Suprapubic skin (tissue), 4 donors: ENCODE results near the gene KDM2A.

Experiments used
- CTCF ChIP-seq, 2 donors: fragments of 200-600 bp in 1 of 2; fragments of 450-650 bp in 1 of 2; sonication (generic) in 1 of 2; IDR thresholded peaks; one replicate each; pipeline ENCODE4 v1.5.1; 2016 to 2019; ENCODE audit warnings: antibody characterized with exemption in 2 of 2, mild to moderate bottlenecking in 1 of 2, moderate library complexity in 1 of 2
- POLR2A ChIP-seq, 2 donors: fragments of 450-650 bp; IDR thresholded peaks; one replicate each; pipeline ENCODE4 v1.6.1; 2017; ENCODE audit warnings: antibody characterized with exemption in 2 of 2, mild to moderate bottlenecking in 2 of 2, moderate library complexity in 2 of 2
- POLR2AphosphoS5 ChIP-seq, 3 donors: sonication (generic); formaldehyde crosslinking; IDR thresholded peaks; one replicate each; pipeline ENCODE4 v1.6.1; 2017; ENCODE audit warnings: antibody characterized with exemption in 3 of 3

- no peak for TF ChIP-seq POLR2AphosphoS5 (IDR thresholded peaks at IDR 0.05)
- no peak for TF ChIP-seq CTCF (IDR thresholded peaks at IDR 0.05)
- no peak for TF ChIP-seq POLR2A (IDR thresholded peaks at IDR 0.05)
Observed at GRCh38 chr11:67243051-67243450, 124.0 kb downstream of the KDM2A start.
